ENCODE results near the gene CEP83. TPM values are rescaled to one million over a fixed set of nuclear protein-coding genes. Genes with fewer than 3 reads are reported as not detected.

CEP83 gene
- total and polyA plus RNA-seq, 9 of the 15 experiments (the other 6 are each of a cell fraction or from before 2014, with no cell fraction given), result 5.3 to 40.5 (median 31.3) TPM

GRCh38 chr12:94282675-94283074, 177.0 kb downstream of the CEP83 start:
- no peaks in the 10 kb centered on the region for H3K9me1 ChIP-seq (ENCODE audit: control insufficient read depth, insufficient read depth, low read length)
- no peak overlapping the region for H3K4me3 ChIP-seq
- H3K4me1 ChIP-seq (replicated peaks in 1 of 2; ENCODE audit: control insufficient read depth in 2 of 2, insufficient read depth in 2 of 2, low read length in 2 of 2), result peaks cover 7 to 9% of the 10 kb centered on the region in 2 experiments; a peak in 3 of 5 replicates
- TF ChIP-seq PCBP1 (IDR thresholded peaks at IDR 0.05; ENCODE audit: low read depth, low read length, poor library complexity, severe bottlenecking), result no peak
- TF ChIP-seq BHLHE40 (IDR thresholded peaks at IDR 0.05; ENCODE audit: low read length), result 0 out of 2 replicates have a peak, but pooled peaks have one; percentile 32
- TF ChIP-seq TFE3 (CRISPR knock-in tag; IDR thresholded peaks at IDR 0.05), result 0 out of 2 replicates have a peak, but pooled peaks have one; percentile 1
- DNase-seq (ENCODE audit: extremely low read depth in 1 of 4, low spot score in 3 of 4), result no peak
- intact Hi-C loops (cut with micrococcal nuclease), result no loop called here
- FAIRE-seq, result peak; percentile 29
- in situ Hi-C loops (cut with MboI), result no loop called here
- CTCF ChIA-PET (ENCODE audit: low intra/inter-chr PET ratio), result no interaction called here
- H3K4me2 ChIP-seq (ENCODE audit: insufficient read depth, low read length), result no peak overlapping the region; the same call in 1 of the 2 replicates
- H3K79me2 ChIP-seq (ENCODE audit: control insufficient read depth, insufficient read depth, low read length), result no peaks in the 10 kb centered on the region
- BruUV-seq (replicated peaks), result no TSS peak
- H2AFZ ChIP-seq (ENCODE audit: low read depth, low read length), result no peak overlapping the region
- no peaks in the 10 kb centered on the region; the same call in 1 of the 2 replicates for H4K20me1 ChIP-seq (replicated peaks; ENCODE audit: control insufficient read depth, insufficient read depth, low read length)
- ATAC-seq, result no peak
- no peak overlapping the region for H3K27ac ChIP-seq (ENCODE audit: extremely low read depth, low read depth, low read length)
- no peak overlapping the region for H3K9ac ChIP-seq (ENCODE audit: insufficient read depth in 1 of 2, low read depth in 2 of 2, low read length in 2 of 2)
- H3K27me3 ChIP-seq (ENCODE audit: control insufficient read depth in 2 of 2, insufficient read depth in 2 of 2, low read length in 2 of 2), result peaks cover 0 to 15% of the 10 kb centered on the region in 2 experiments; a peak in 2 of 5 replicates
- POLR2A ChIA-PET, result interaction anchor here (0.6 to 0.7 kb wide), 2 partner anchors 37 to 125 kb away, joined by 3 read pairs; no protein-coding TSS in a partner anchor
- no peaks in the 10 kb centered on the region for H3K9me3 ChIP-seq (replicated peaks; ENCODE audit: control insufficient read depth, insufficient read depth, low read depth, low read length)
- no peaks in the 10 kb centered on the region for H3K36me3 ChIP-seq (ENCODE audit: control insufficient read depth, insufficient read depth, low read length)
- 23% methylated on average over 7 of the region's 7 CpGs for WGBS (ENCODE audit: insufficient coverage, low coverage, missing lambda C conversion rate)

- no peak for FAIRE-seq
- ChIA-PET POLR2A (no interaction called here), CTCF (ENCODE audit: low intra/inter-chr PET ratio) (no interaction called here)
- no peak for ATAC-seq
- H3K27me3 ChIP-seq (ENCODE audit: control insufficient read depth in 2 of 2, insufficient read depth in 2 of 2, low read length in 2 of 2), result peaks cover 0 to 19% of the 10 kb centered on the region in 2 experiments; a peak in 2 of 5 replicates
- H4K20me1 ChIP-seq (replicated peaks; ENCODE audit: control insufficient read depth, insufficient read depth, low read length), result no peaks in the 10 kb centered on the region; the same call in 1 of the 2 replicates
- H3K79me2 ChIP-seq (ENCODE audit: control insufficient read depth, insufficient read depth, low read length), result no peaks in the 10 kb centered on the region
- intact Hi-C loops (cut with micrococcal nuclease) (no loop called here), in situ Hi-C loops (cut with MboI) (no loop called here)
- BruUV-seq (replicated peaks), result no TSS peak
- H3K9me1 ChIP-seq (ENCODE audit: control insufficient read depth, insufficient read depth, low read length), result no peaks in the 10 kb centered on the region
- no peak overlapping the region for H3K4me2 ChIP-seq (ENCODE audit: insufficient read depth, low read length)
- no peak overlapping the region for H3K27ac ChIP-seq (ENCODE audit: extremely low read depth, low read depth, low read length)
- WGBS (ENCODE audit: insufficient coverage, low coverage, missing lambda C conversion rate), result 20% methylated on average over 7 of the region's 7 CpGs
- no peaks in the 10 kb centered on the region for H3K36me3 ChIP-seq (ENCODE audit: control insufficient read depth, insufficient read depth, low read length)
- no peak for DNase-seq (ENCODE audit: extremely low read depth in 1 of 4, low spot score in 3 of 4)
- no peaks in the 10 kb centered on the region for H3K9me3 ChIP-seq (replicated peaks; ENCODE audit: control insufficient read depth, insufficient read depth, low read depth, low read length)
- H3K9ac ChIP-seq (ENCODE audit: insufficient read depth in 1 of 2, low read depth in 2 of 2, low read length in 2 of 2), result no peak overlapping the region
- no peak overlapping the region for H3K4me3 ChIP-seq
- H3K4me1 ChIP-seq (replicated peaks in 1 of 2; ENCODE audit: control insufficient read depth in 2 of 2, insufficient read depth in 2 of 2, low read length in 2 of 2), result peaks cover 4 to 6% of the 10 kb centered on the region in 2 experiments; a peak in 3 of 5 replicates
- H2AFZ ChIP-seq (ENCODE audit: low read depth, low read length), result no peak overlapping the region
- TF ChIP-seq PHB2 (IDR thresholded peaks at IDR 0.05; ENCODE audit: low read depth), result no peak
- TF ChIP-seq CHAMP1 (IDR thresholded peaks at IDR 0.05), result no peak
- TF ChIP-seq E2F3 (CRISPR knock-in tag; IDR thresholded peaks at IDR 0.05), result no peak
- no peak for TF ChIP-seq ARHGAP35 (IDR thresholded peaks at IDR 0.05; ENCODE audit: partially characterized antibody)
- no peak for TF ChIP-seq ZNF282 (CRISPR knock-in tag; IDR thresholded peaks at IDR 0.05)
- no peak for TF ChIP-seq MAFG (tag; conservative IDR thresholded peaks at IDR 0.05)
- TF ChIP-seq HDAC6 (IDR thresholded peaks at IDR 0.05; ENCODE audit: low read depth, low read length), result no peak
- no peak for TF ChIP-seq ETS2 (tag; IDR thresholded peaks at IDR 0.05; ENCODE audit: borderline replicate concordance, poor library complexity, severe bottlenecking)
- TF ChIP-seq NFIC (IDR thresholded peaks at IDR 0.05), result no peak
- TF ChIP-seq ZNF239 (CRISPR knock-in tag; IDR thresholded peaks at IDR 0.05), result no peak
Measured at GRCh38 chr12:94280063-94280462, 179.6 kb downstream of the CEP83 start.

All from K562 (cell line).